Loucy (cell line): Measurements from ENCODE around the gene MEIS1.
"Not testable (repeated sequence)": the region's sequence is repeated elsewhere in the genome, so short reads cannot be mapped to it uniquely, and the experiment has no call there.

Source experiments
- H2AFZ ChIP-seq: fragments of 200-600 bp; sonication (generic); 2 replicates; pipeline ENCODE4 v1.6.0; 2016; ENCODE audit warnings: antibody characterized with exemption, mild to moderate bottlenecking, low read length, moderate library complexity
- H3F3A ChIP-seq: fragments of 200-600 bp; 2 replicates; pipeline ENCODE4 v1.6.0; 2016; ENCODE audit warnings: antibody characterized with exemption, low read depth, mild to moderate bottlenecking
- H3K27me3 ChIP-seq: fragments of 200-600 bp; sonication (generic); 2 replicates; pipeline ENCODE4 v1.6.1; 2014; ENCODE audit warnings: low read length, mild to moderate bottlenecking; ENCODE audit not compliant: insufficient read depth, poor library complexity, severe bottlenecking
- H3K36me3 ChIP-seq: fragments of 200-600 bp; sonication (generic); 2 replicates; pipeline ENCODE4 v1.6.1; 2016; ENCODE audit warnings: low read length; ENCODE audit not compliant: insufficient read depth
- H3K4me1 ChIP-seq: fragments of 200-600 bp; sonication (generic); 2 replicates; pipeline ENCODE4 v1.5.1; 2014; ENCODE audit warnings: low read length, mild to moderate bottlenecking; ENCODE audit not compliant: insufficient read depth, poor library complexity, severe bottlenecking
- H3K4me2 ChIP-seq: fragments of 200-600 bp; sonication (generic); 2 replicates; pipeline ENCODE4 v1.6.0; 2014; ENCODE audit warnings: antibody characterized with exemption, low read length, low read depth, mild to moderate bottlenecking; ENCODE audit not compliant: poor library complexity, severe bottlenecking
- H3K4me3 ChIP-seq: fragments of 200-600 bp; sonication (generic); 2 replicates; pipeline ENCODE4 v1.5.1; 2014; ENCODE audit warnings: low read length, mild to moderate bottlenecking, mixed read lengths; ENCODE audit not compliant: poor library complexity, severe bottlenecking
- H3K79me2 ChIP-seq: fragments of 200-600 bp; sonication (generic); 2 replicates; pipeline ENCODE4 v1.6.1; 2014; ENCODE audit warnings: low read length; ENCODE audit not compliant: insufficient read depth
- H3K9ac ChIP-seq: fragments of 200-600 bp; sonication (generic); 2 replicates; pipeline ENCODE4 v1.6.0; 2014; ENCODE audit warnings: mild to moderate bottlenecking, low read depth, low read length, moderate library complexity; ENCODE audit not compliant: poor library complexity, severe bottlenecking
- H3K9me2 ChIP-seq: fragments of 200-600 bp; sonication (generic); replicated peaks from 2 replicates; pipeline ENCODE4 v1.6.1; 2016; ENCODE audit warnings: low read depth, low read length, mixed read lengths
- H3K9me3 ChIP-seq: fragments of 200-600 bp; sonication (generic); 2 replicates; pipeline ENCODE4 v1.6.1; 2014; ENCODE audit warnings: mild to moderate bottlenecking, antibody characterized with exemption, low read length, low read depth; ENCODE audit not compliant: insufficient read depth
- H4K20me1 ChIP-seq: fragments of 200-600 bp; sonication (generic); 2 replicates; pipeline ENCODE4 v1.6.0; 2014; ENCODE audit warnings: antibody characterized with exemption, low read length, mild to moderate bottlenecking; ENCODE audit not compliant: insufficient read depth, poor library complexity, severe bottlenecking
- EZH2phosphoT487 ChIP-seq: fragments of 200-600 bp; IDR thresholded peaks from 2 replicates; pipeline ENCODE4 v1.6.1; 2018; ENCODE audit warnings: antibody characterized with exemption, mild to moderate bottlenecking, moderate library complexity, borderline replicate concordance
- TF ChIP-seq, protein P1 (sequence below): fragments of 200-600 bp; sonication (generic); conservative IDR thresholded peaks from 2 replicates; pipeline ENCODE4 v1.5.1; 2014; ENCODE audit warnings: mild to moderate bottlenecking, antibody characterized with exemption, low read length

The MEIS1 gene

GRCh38 chr2:66478299-66478698 is 43.4 kb downstream of the MEIS1 start:
- H3K79me2 ChIP-seq = no peaks in the 10 kb centered on the region
- H2AFZ ChIP-seq = no peak overlapping the region
- H3K4me2 ChIP-seq = no peak overlapping the region
- H3K9me2 ChIP-seq = no peaks in the 10 kb centered on the region
- TF ChIP-seq, protein P1, sequence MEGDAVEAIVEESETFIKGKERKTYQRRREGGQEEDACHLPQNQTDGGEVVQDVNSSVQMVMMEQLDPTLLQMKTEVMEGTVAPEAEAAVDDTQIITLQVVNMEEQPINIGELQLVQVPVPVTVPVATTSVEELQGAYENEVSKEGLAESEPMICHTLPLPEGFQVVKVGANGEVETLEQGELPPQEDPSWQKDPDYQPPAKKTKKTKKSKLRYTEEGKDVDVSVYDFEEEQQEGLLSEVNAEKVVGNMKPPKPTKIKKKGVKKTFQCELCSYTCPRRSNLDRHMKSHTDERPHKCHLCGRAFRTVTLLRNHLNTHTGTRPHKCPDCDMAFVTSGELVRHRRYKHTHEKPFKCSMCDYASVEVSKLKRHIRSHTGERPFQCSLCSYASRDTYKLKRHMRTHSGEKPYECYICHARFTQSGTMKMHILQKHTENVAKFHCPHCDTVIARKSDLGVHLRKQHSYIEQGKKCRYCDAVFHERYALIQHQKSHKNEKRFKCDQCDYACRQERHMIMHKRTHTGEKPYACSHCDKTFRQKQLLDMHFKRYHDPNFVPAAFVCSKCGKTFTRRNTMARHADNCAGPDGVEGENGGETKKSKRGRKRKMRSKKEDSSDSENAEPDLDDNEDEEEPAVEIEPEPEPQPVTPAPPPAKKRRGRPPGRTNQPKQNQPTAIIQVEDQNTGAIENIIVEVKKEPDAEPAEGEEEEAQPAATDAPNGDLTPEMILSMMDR = no peak
- no peak for TF ChIP-seq EZH2phosphoT487
- no peaks in the 10 kb centered on the region for H3K36me3 ChIP-seq
- H3F3A ChIP-seq = no peaks in the 10 kb centered on the region
- no peaks in the 10 kb centered on the region for H3K4me1 ChIP-seq
- no peaks in the 10 kb centered on the region for H3K9me3 ChIP-seq
- H4K20me1 ChIP-seq = no peaks in the 10 kb centered on the region
- H3K4me3 ChIP-seq = no peak overlapping the region
- H3K9ac ChIP-seq = no peak overlapping the region
- no peaks in the 10 kb centered on the region for H3K27me3 ChIP-seq

DNA sequence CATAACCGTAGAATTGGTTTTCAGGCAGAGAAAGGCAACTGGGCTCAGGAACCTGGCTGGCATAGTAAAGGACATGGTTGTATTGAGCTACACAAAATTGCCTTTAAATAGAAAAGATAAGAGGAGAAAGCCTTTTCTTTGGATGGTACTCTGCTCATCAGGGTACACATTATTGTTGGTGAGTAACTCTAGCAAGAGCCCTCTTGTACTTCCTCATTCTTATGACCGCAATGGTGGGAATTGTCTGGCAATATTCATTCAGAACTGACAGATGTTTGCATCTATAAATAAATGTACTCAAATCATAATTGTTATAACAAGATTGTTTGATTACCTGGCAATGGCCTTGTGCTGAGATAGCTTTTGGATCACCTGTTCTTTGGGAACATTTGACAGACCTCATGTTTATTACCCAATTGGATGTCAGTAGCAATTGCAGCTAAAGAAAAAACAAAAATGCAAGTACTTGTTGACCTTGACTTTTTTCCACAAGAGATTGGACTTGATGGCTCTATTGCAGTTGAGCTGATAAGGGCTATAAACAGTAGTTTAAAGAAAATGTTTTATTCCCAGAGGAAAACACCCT is 43.9 kb downstream of the MEIS1 start:
- Histone ChIP-seq H3K9me2 (no peaks in the 10 kb centered on the region), H3K4me1 (no peaks in the 10 kb centered on the region), H3K9me3 (no peaks in the 10 kb centered on the region), H3K4me2 (no peak overlapping the region), H3F3A (no peaks in the 10 kb centered on the region), H3K4me3 (no peak overlapping the region), H3K36me3 (no peaks in the 10 kb centered on the region), H3K9ac (no peak overlapping the region), H4K20me1 (no peaks in the 10 kb centered on the region), H3K79me2 (no peaks in the 10 kb centered on the region), H3K27me3 (no peaks in the 10 kb centered on the region), H2AFZ (no peak overlapping the region)
- TF ChIP-seq, protein P1 = no peak
- TF ChIP-seq EZH2phosphoT487 = no peak

- no peaks in the 10 kb centered on the region for H3K36me3 ChIP-seq
- no peak overlapping the region for H3K4me2 ChIP-seq
- H3K4me1 ChIP-seq = no peaks in the 10 kb centered on the region
- H3F3A ChIP-seq = no peaks in the 10 kb centered on the region
- no peaks in the 10 kb centered on the region for H3K9me3 ChIP-seq
- no peak overlapping the region for H3K9ac ChIP-seq
- no peaks in the 10 kb centered on the region for H3K79me2 ChIP-seq
- no peak overlapping the region for H3K4me3 ChIP-seq
- no peaks in the 10 kb centered on the region for H3K9me2 ChIP-seq
- TF ChIP-seq, protein P1 = no peak
- TF ChIP-seq EZH2phosphoT487 = no peak
- no peaks in the 10 kb centered on the region for H4K20me1 ChIP-seq
- no peak overlapping the region for H2AFZ ChIP-seq
- no peaks in the 10 kb centered on the region for H3K27me3 ChIP-seq
Measured at GRCh38 chr2:66481100-66481549, 46.2 kb downstream of the MEIS1 start.

- not testable (repeated sequence) for H3K36me3 ChIP-seq, H3K79me2 ChIP-seq, H3F3A ChIP-seq, H3K4me3 ChIP-seq, H3K9me3 ChIP-seq, H3K4me2 ChIP-seq, H3K9ac ChIP-seq, H2AFZ ChIP-seq, H3K4me1 ChIP-seq, H4K20me1 ChIP-seq, H3K9me2 ChIP-seq, H3K27me3 ChIP-seq
Measured at GRCh38 chr2:66485252-66485651, 50.3 kb downstream of the MEIS1 start.
